NCI-H2029 treated with DMSO at 0.1 percent for 48 hours (cell line): Measurements from ENCODE around the gene HOOK2.
A peak's percentile ranks its signal among the peaks of the same experiment; 100 is the strongest.

Experiments used
- DNase-seq: peaks from one replicate; lab custom pipeline; 2025; lab: John Stamatoyannopoulos, UW

The HOOK2 gene

DNA sequence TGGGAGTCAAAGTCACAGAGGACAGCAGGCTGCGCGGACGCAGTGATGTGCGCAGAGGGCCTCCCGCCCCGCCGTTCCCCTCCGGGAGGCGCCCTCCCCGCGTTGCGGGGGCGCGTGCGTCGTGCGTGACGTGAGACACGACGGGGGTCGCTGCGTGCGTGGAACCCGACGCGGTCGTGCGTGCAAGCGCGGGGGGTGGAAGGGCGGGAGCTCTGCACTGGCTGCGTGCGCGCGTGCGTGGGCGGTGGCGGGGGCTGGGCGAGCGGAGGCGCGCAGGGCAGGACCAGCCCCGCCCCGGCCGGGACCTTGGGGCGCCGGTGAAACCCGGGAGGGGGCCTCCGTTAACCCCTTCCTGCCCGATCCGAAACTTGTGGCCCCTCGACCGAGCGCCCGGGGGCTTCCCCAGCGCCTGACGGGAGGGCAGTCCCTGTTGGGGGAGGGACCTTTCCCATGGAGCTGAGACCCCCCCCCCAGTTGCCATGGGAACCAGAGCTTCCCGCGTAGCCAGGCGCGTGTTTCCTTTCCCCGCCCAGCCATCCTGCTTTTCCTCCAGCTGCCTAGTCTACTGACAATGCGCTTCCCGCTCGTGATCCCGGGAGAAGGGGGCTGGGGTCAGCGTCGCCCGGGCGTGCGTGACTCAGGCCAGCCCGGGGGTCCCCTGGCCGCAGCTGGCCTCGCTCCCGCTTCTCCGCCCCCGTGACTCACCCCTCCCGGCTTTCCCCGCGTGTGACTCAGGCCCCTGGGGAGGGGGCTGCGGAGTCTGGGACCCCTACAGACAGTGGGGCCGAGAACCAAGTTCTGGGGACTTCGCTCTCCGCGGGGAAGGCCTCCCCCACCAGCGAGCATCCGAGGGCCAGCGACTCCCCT lies 7.3 kb upstream of the HOOK2 start:
- DNase-seq = no peak

DNA sequence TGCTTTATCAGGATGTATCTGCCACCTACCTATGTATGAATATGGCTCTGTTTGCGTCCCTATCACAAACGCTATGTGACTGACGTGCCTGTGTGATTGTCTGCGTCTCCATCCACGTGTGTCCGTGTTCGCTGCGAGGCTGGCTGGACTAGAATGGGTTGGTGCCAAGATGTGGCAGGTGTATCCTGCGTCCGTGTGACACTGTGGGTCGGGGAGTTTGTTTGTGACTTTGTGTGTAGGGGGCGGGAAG lies 6.7 kb upstream of the HOOK2 start:
- no peak for DNase-seq

- no peak for DNase-seq
These were observed 4.0 kb upstream of the HOOK2 start for GRCh38 chr19:12779162-12779993.

- DNase-seq = no peak
These were observed 3.5 kb upstream of the HOOK2 start for GRCh38 chr19:12778905-12779161.

DNA sequence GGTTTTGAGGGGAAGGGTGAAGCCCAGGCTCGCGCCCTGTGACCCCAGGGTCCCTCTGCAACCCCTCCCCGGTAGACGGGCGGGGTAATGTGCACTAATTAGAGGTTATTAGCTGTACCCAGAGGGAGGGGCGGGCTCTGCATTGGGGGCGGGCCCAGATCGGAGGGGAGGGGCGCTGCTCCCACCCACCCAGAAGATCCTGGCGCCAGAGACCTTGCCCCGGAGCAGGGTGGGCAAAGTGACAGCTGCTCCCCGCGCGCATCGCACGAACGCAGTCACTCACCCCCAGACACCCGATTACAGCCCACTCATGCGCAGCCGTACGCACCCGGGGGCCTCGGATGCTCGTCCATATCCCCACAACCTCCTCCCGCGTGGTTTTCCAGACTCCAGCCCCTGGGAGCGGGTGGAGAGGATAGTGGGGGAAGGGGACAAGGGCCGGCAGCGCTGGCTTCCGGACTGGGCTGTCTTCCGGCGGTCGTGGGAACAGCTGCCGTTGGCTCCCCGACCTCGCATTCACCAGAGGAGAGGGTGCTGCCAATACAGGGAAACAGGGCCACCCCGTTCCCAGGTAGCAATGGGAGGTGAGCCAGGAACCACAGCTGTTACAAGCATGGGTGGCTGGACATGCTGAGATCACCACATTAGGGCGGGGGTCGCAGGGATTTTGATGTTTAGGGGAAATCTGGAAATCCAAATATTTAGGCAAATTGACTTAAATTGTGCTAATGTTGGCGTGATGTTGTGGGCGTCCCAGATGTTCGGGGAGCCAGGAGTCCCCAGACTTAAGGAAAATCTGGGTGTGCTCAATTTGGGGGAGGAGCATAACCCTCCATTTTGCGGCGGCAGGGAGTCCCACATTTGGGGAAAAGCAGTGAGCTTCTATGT lies 2.9 kb upstream of the HOOK2 start:
- no peak for DNase-seq

GRCh38 chr19:12777217-12778016 lies 2.1 kb upstream of the HOOK2 start:
- DNase-seq = peak; percentile 38

GRCh38 chr19:12773571-12773970 lies 1.8 kb downstream of the HOOK2 start:
- no peak for DNase-seq

GRCh38 chr19:12772323-12772722 lies 3.0 kb downstream of the HOOK2 start:
- DNase-seq = no peak

GRCh38 chr19:12770922-12771321 lies 4.4 kb downstream of the HOOK2 start:
- no peak for DNase-seq

DNA sequence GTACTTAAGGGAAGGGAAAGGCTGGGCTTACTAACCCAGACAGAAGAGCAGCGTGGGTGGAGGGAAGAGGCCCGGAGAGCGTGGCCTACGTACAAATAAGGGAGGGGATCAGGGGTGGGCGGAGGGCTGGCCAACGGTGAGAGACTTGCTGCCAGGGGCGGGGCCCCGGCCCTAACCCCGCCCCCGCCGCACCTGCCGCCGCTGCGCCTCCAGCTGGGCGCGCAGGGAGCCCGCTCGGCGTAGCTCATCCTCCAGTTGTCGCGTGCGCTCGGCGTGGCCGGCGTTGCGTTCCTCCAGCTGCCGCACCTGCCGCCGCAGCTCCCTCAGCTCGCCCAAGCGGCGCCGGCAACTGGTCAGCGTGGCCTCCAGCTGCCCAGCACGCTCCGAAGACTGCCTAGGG lies 5.7 kb downstream of the HOOK2 start:
- no peak for DNase-seq

GRCh38 chr19:12767666-12768065 lies 7.7 kb downstream of the HOOK2 start:
- DNase-seq = no peak

GRCh38 chr19:12767150-12767549 lies 8.2 kb downstream of the HOOK2 start:
- DNase-seq = no peak

- DNase-seq = no peak
These were observed 9.3 kb downstream of the HOOK2 start for GRCh38 chr19:12766051-12766521.

DNA sequence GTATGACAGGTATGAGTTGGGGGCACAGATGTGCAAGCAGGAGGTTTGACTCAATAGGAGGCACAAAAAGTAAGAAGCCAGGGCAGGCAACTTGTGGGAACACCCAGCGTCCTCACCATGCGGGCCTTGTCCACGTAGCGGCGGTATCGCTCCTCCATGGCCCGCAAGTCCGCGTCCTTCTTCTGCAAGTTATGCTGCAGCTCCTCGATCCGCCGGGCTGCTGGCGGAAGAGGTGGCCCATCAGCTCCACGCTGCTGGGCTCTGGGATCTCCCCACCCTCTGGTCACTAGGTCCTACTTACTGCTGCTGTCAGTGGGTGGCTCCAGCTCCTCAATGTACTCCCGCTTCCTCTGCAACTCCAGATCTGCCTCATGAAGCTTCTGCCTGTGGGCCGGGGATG lies 10.7 kb downstream of the HOOK2 start:
- DNase-seq = no peak

DNA sequence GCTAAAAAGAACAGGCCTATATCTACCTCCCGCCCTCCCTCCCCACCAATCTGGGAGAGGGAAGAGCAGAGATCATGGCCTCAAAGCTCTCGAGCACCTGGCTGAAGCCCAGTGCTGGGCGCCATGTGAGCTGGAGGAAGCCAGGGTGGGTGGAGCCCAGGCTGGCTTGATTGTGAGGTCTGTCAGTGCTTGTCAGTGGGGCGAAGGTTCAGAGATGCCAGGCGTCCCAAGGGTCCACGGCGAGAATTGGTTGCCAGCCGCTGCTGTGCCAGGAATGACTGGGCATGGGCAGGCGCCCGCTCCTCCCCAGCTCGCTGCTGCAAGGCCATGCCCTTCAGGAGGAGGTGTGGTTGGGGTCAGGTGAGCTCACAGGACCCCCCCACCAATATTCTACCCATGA lies 12.3 kb downstream of the HOOK2 start:
- DNase-seq = no peak

DNA sequence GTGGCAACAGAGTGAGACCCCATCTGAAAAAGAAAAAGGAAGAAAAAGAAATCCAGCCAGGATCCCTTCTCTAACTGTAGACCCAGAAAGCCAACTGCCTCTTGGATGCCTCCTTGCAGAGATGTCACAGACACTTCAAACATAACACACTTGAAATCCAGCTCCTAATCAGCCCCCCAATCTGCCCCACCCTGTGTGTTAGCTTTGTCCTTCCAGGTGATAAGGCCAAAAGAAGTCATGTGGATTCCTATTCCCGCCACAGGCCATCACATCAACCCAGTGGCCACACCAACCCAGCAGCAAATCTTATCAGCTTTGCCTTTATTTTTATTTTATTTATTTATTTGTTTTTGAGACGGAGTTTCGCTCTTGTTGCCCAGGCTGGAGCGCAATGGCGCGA lies 15.7 kb downstream of the HOOK2 start:
- DNase-seq = no peak

GRCh38 chr19:12757544-12758274 lies 17.6 kb downstream of the HOOK2 start:
- peak; percentile 22 for DNase-seq

- DNase-seq = no peak
These were observed 19.0 kb downstream of the HOOK2 start for GRCh38 chr19:12756150-12756883.

DNA sequence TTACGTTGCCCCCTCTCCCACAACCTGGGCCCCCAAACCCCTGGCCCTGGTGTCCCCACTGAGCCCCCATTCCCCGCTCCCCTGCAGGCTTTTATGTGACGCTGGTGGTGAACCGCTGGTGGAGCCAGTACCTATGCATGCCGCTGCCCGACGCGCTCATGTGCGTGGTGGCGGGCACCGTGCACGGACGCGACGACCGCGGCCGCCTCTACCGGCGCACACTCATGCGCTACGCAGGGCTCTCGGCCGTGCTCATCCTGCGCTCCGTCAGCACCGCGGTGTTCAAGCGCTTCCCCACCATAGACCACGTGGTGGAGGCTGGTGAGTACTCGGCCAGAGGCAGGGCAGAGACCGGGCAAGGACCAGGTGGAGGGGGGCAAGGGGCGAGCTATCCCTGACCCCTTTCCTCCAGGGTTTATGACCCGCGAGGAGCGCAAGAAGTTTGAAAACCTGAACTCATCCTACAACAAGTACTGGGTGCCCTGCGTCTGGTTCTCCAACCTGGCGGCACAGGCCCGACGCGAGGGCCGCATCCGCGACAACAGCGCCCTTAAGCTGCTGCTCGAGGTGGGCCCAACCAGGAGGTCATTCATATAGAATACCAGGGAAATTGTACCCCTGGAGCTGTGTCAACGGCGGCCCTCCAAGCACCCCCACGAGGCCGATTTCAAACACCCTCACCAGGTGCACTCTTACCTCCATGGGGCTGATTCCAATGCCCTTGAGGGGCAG lies 20.7 kb downstream of the HOOK2 start:
- DNase-seq = no peak
